HCT116 (cell line): Measurements from ENCODE around the gene CSTF3. TPM values are rescaled to one million over a fixed set of nuclear protein-coding genes. Genes with fewer than 3 reads are reported as not detected.

Experiments
- ATAC-seq: fragments of 200-7000 bp; cut with Tn5 transposase; 2 replicates; pipeline ENCODE4 v1.9.1; 2020; ENCODE audit warnings: mild to moderate bottlenecking, moderate library complexity
- BruUV-seq: library from RNA; stranded (reverse); fragments of 400-500 nt; replicated peaks from 2 replicates; lab custom pipeline; 2021; lab: Mats Ljungman, UMichigan
- CTCF ChIA-PET: fragments of 300-600 bp; sonication (Branson Sonifier 250); formaldehyde crosslinking; loops from one replicate; lab custom pipeline; 2021; ENCODE audit warnings: antibody characterized with exemption; lab: Charles Lee
- POLR2A ChIA-PET: fragments of 300-600, 350-600 bp; sonication (Branson Sonifier 250); formaldehyde crosslinking; loops from one replicate; lab custom pipeline; 2021; ENCODE audit warnings: antibody characterized with exemption; lab: Charles Lee
- RAD21 ChIA-PET, 2 experiments: fragments of 300-600 bp; sonication (Branson Sonifier 250); formaldehyde crosslinking; loops; one replicate each; lab custom pipeline; 2023; ENCODE audit warnings: low total read pairs in 2 of 2; ENCODE audit not compliant: uncharacterized antibody in 2 of 2, unreplicated experiment in 2 of 2, low non-redundant PET in 1 of 2; lab: Charles Lee
- DNase-seq: peaks from one replicate; pipeline ENCODE4 v3.0.0-alpha.2; 2010; ENCODE audit warnings: low read depth, low spot score
- H2AFZ ChIP-seq: fragments of 200-600 bp; shearing (Covaris generic), sonication (generic); 2 replicates; pipeline ENCODE4 v1.6.1; 2017; ENCODE audit warnings: low read depth, mixed run types, mixed read lengths, antibody characterized with exemption, low read length; ENCODE audit not compliant: poor library complexity, severe bottlenecking
- H3K27ac ChIP-seq: 2 replicates; pipeline ENCODE4 v1.5.1; 2012; ENCODE audit warnings: low read depth, low read length
- H3K27me3 ChIP-seq: fragments of 200-600 bp; sonication (generic); 2 replicates; pipeline ENCODE4 v1.6.1; 2016; ENCODE audit warnings: mixed run types, low read length, mixed read lengths; ENCODE audit not compliant: insufficient read depth
- H3K36me3 ChIP-seq, 2 experiments: fragments of 200-500 bp in 1 of 2; fragments of 200-600 bp in 1 of 2; sonication (Bioruptor generic) in 1 of 2; sonication (generic) in 1 of 2; 2 replicates each; pipeline versions ENCODE4 v1.5.1 to v1.6.1; 2014 to 2016; ENCODE audit warnings: low read length in 2 of 2, inconsistent platforms in 1 of 2, mixed read lengths in 1 of 2, mixed run types in 1 of 2; ENCODE audit not compliant: insufficient read depth in 2 of 2, control insufficient read depth in 1 of 2
- H3K4me1 ChIP-seq, 2 experiments: fragments of 200-600 bp in 1 of 2; sonication (generic) in 1 of 2; 2 replicates each; pipeline versions ENCODE4 v1.5.1 to v1.6.1; 2012 to 2017; ENCODE audit warnings: low read length in 2 of 2, inconsistent platforms in 1 of 2, mild to moderate bottlenecking in 1 of 2, mixed read lengths in 1 of 2, mixed run types in 1 of 2, moderate library complexity in 1 of 2; ENCODE audit not compliant: insufficient read depth in 2 of 2, control insufficient read depth in 1 of 2
- H3K4me2 ChIP-seq: fragments of 200-600 bp; sonication (generic); 2 replicates; pipeline ENCODE4 v1.6.1; 2017; ENCODE audit warnings: mixed run types, low read length, mixed read lengths
- H3K4me3 ChIP-seq, 2 experiments: fragments of 200-600 bp in 1 of 2; sonication (generic) in 1 of 2; replicated peaks in 1 of 2; 2 replicates each; pipeline ENCODE4 v1.5.1; 2011 to 2016; ENCODE audit warnings: low read length in 2 of 2, control low read depth in 1 of 2, low read depth in 1 of 2, mild to moderate bottlenecking in 1 of 2, mixed read lengths in 1 of 2, mixed run types in 1 of 2
- H3K79me2 ChIP-seq: fragments of 200-600 bp; sonication (generic); 2 replicates; pipeline ENCODE4 v1.6.1; 2017; ENCODE audit warnings: mild to moderate bottlenecking, mixed run types, low read length, moderate library complexity, mixed read lengths; ENCODE audit not compliant: insufficient read depth
- H3K9ac ChIP-seq: fragments of 200-600 bp; sonication (generic); 2 replicates; pipeline ENCODE4 v1.6.1; 2016; ENCODE audit warnings: low read length, mixed read lengths
- H3K9me2 ChIP-seq: fragments of 200-600 bp; sonication (generic), shearing (Covaris generic); 2 replicates; pipeline ENCODE4 v1.6.1; 2017; ENCODE audit warnings: mixed run types, mild to moderate bottlenecking, moderate library complexity; ENCODE audit not compliant: insufficient read depth
- H3K9me3 ChIP-seq, 2 experiments: fragments of 200-500 bp in 1 of 2; fragments of 200-600 bp in 1 of 2; sonication (Bioruptor generic) in 1 of 2; sonication (generic) in 1 of 2; 2 replicates each; pipeline ENCODE4 v1.6.1; 2014 to 2017; ENCODE audit warnings: low read length in 2 of 2, mixed read lengths in 2 of 2, inconsistent platforms in 1 of 2, low read depth in 1 of 2, mild to moderate bottlenecking in 1 of 2, mixed run types in 1 of 2, moderate library complexity in 1 of 2; ENCODE audit not compliant: control insufficient read depth in 1 of 2, insufficient read depth in 1 of 2
- H4K20me1 ChIP-seq: fragments of 200-600 bp; sonication (generic), shearing (Covaris generic); 2 replicates; pipeline ENCODE4 v1.6.1; 2017; ENCODE audit warnings: mixed run types, mild to moderate bottlenecking, moderate library complexity; ENCODE audit not compliant: insufficient read depth
- ATF3 ChIP-seq: IDR thresholded peaks from 2 replicates; pipeline ENCODE4 v1.6.1; 2012
- CBX3 ChIP-seq: IDR thresholded peaks from 2 replicates; pipeline ENCODE4 v1.6.1; 2012; ENCODE audit warnings: low read depth
- CEBPB ChIP-seq: IDR thresholded peaks from 2 replicates; pipeline ENCODE4 v1.6.1; 2012; ENCODE audit warnings: low read depth
- CTCF ChIP-seq, 3 experiments: fragments of 200-600 bp in 1 of 3; sonication (generic) in 1 of 3; IDR thresholded peaks in 2 of 3; conservative IDR thresholded peaks in 1 of 3; 2 replicates each; pipeline ENCODE4 v1.5.1; 2012 to 2017; ENCODE audit warnings: low read depth in 2 of 3, low read length in 2 of 3, antibody characterized with exemption in 1 of 3, borderline replicate concordance in 1 of 3, control low read depth in 1 of 3, mild to moderate bottlenecking in 1 of 3, mixed read lengths in 1 of 3, mixed run types in 1 of 3, moderate library complexity in 1 of 3; ENCODE audit not compliant: insufficient read depth in 1 of 3
- ELF1 ChIP-seq: IDR thresholded peaks from 2 replicates; pipeline ENCODE4 v1.6.1; 2012; ENCODE audit warnings: low read depth, borderline replicate concordance
- EZH2 ChIP-seq: fragments of 200-600 bp; sonication (generic); IDR thresholded peaks from 2 replicates; pipeline ENCODE4 v1.6.1; 2017; ENCODE audit warnings: antibody characterized with exemption, mixed run types
- EZH2phosphoT487 ChIP-seq: fragments of 200-600 bp; IDR thresholded peaks from 2 replicates; pipeline ENCODE4 v1.6.1; 2018; ENCODE audit warnings: antibody characterized with exemption, borderline replicate concordance
- JUND ChIP-seq: IDR thresholded peaks from 2 replicates; pipeline ENCODE4 v1.6.1; 2012
- MAX ChIP-seq: IDR thresholded peaks from 2 replicates; pipeline ENCODE4 v1.6.1; 2012
- POLR2A ChIP-seq: IDR thresholded peaks from 2 replicates; pipeline ENCODE4 v1.7.0; 2011; ENCODE audit warnings: borderline replicate concordance; ENCODE audit not compliant: insufficient read depth, insufficient read length; ENCODE audit errors: extremely low read depth
- POLR2AphosphoS5 ChIP-seq: IDR thresholded peaks from 2 replicates; pipeline ENCODE4 v1.6.1; 2011; ENCODE audit warnings: mild to moderate bottlenecking, low read depth, low read length, moderate library complexity
- RAD21 ChIP-seq: IDR thresholded peaks from 2 replicates; pipeline ENCODE4 v1.6.1; 2012; ENCODE audit warnings: low read depth, mild to moderate bottlenecking
- SIN3A ChIP-seq: IDR thresholded peaks from 2 replicates; pipeline ENCODE4 v1.6.1; 2012; ENCODE audit warnings: low read depth
- SP1 ChIP-seq: IDR thresholded peaks from 2 replicates; pipeline ENCODE4 v1.6.1; 2012; ENCODE audit warnings: low read depth
- SRF ChIP-seq: IDR thresholded peaks from 2 replicates; pipeline ENCODE4 v1.6.1; 2012; ENCODE audit warnings: low read depth
- TCF7L2 ChIP-seq: IDR thresholded peaks from 2 replicates; pipeline ENCODE4 v1.7.0; 2011; ENCODE audit warnings: borderline replicate concordance, inconsistent platforms; ENCODE audit not compliant: insufficient read depth, insufficient read length; ENCODE audit errors: extremely low read depth
- YY1 ChIP-seq: IDR thresholded peaks from 2 replicates; pipeline ENCODE4 v1.6.1; 2011; ENCODE audit warnings: low read length, low read depth, moderate library complexity, mild to moderate bottlenecking; ENCODE audit not compliant: insufficient replicate concordance; ENCODE audit errors: extremely low read depth
- ZBTB33 ChIP-seq: IDR thresholded peaks from 2 replicates; pipeline ENCODE4 v1.6.1; 2011; ENCODE audit warnings: mild to moderate bottlenecking, low read length, moderate library complexity; ENCODE audit not compliant: insufficient replicate concordance; ENCODE audit errors: extremely low read depth
- ZFX ChIP-seq: fragments of 450-650 bp; IDR thresholded peaks from 2 replicates; pipeline ENCODE4 v1.6.1; 2017
- ZNF274 ChIP-seq: fragments of 200-500 bp; sonication (Bioruptor generic); IDR thresholded peaks from 2 replicates; pipeline ENCODE4 v1.6.1; 2014; ENCODE audit warnings: mild to moderate bottlenecking, low read depth, low read length, inconsistent platforms
- intact Hi-C: fragments of 100-400 bp; cut with micrococcal nuclease; formaldehyde crosslinking; loops from 2 replicates; pipeline ENCODE4 v1.10.0; 2022
- total RNA-seq: library from RNA; stranded (reverse); gene quantifications from one replicate; pipeline ENCODE4 v1.2.1, GENCODE V29; 2021; ENCODE audit not compliant: unreplicated experiment

Gene CSTF3
- total RNA-seq, 1 experiment from 2014 or later: 39.3 TPM

GRCh38 chr11:33035011-33035410 lies 126.3 kb downstream of the CSTF3 start:
- BruUV-seq: no TSS peak
- Histone ChIP-seq H3K4me2 (no peak overlapping the region), H3K9me3 (no peaks in the 10 kb centered on the region), H3K36me3 (no peaks in the 10 kb centered on the region; a peak in 1 of 4 replicates), H3K4me1 (peaks cover 0 to 10% of the 10 kb centered on the region in 2 experiments; a peak in 2 of 4 replicates), H3K9ac (no peak overlapping the region), H3K79me2 (no peaks in the 10 kb centered on the region), H3K4me3 (no peak overlapping the region), H4K20me1 (no peaks in the 10 kb centered on the region), H3K27ac (no peak overlapping the region), H2AFZ (no peak overlapping the region), H3K9me2 (no peaks in the 10 kb centered on the region), H3K27me3 (no peaks in the 10 kb centered on the region)
- ATAC-seq (no peak), DNase-seq (no peak)
- TF ChIP-seq ATF3 (no peak), CEBPB (no peak), RAD21 (no peak), SRF (no peak), POLR2AphosphoS5 (no peak), CTCF (IDR thresholded peaks at IDR 0.05 in 2 of 3, conservative IDR thresholded peaks at IDR 0.05 in 1 of 3; ENCODE audit: borderline replicate concordance in 1 of 3, insufficient read depth in 1 of 3, low read depth in 2 of 3, low read length in 2 of 3) (no peak), ZFX (no peak), POLR2A (no peak), ZNF274 (no peak), SIN3A (no peak), EZH2phosphoT487 (no peak), EZH2 (no peak), JUND (no peak), SP1 (no peak), ELF1 (no peak), MAX (no peak), TCF7L2 (no peak), CBX3 (no peak), ZBTB33 (no peak), YY1 (no peak)
- ChIA-PET CTCF (no interaction called here), RAD21 (no interaction called here), POLR2A (no interaction called here)
- intact Hi-C loops: no loop called here
